Activated CD4-positive, alpha-beta T cell treated with anti-CD3 and anti-CD28 coated beads, Interleukin-2, amount 10 ng/mL, durations not matched to agents 7 days and 5 days (primary cell): Measurements from ENCODE around the gene MLX. TPM values are rescaled to one million over a fixed set of nuclear protein-coding genes. Genes with fewer than 3 reads are reported as not detected.
"Not testable (repeated sequence)": the region's sequence is repeated elsewhere in the genome, so short reads cannot be mapped to it uniquely, and the experiment has no call there.

Source experiments
- CTCF ChIA-PET: fragments of 350-600 bp; sonication (Branson Sonifier 250); formaldehyde crosslinking; loops from one replicate; lab custom pipeline; 2021; ENCODE audit warnings: antibody characterized with exemption; lab: Charles Lee
- POLR2A ChIA-PET: fragments of 350-600 bp; sonication (Branson Sonifier 250); formaldehyde crosslinking; loops from one replicate; lab custom pipeline; 2021; ENCODE audit warnings: antibody characterized with exemption; lab: Charles Lee
- DNase-seq: peaks from one replicate; pipeline ENCODE4 v3.0.0-alpha.2; 2020
- H3K27ac Mint-ChIP-seq: one replicate; pipeline ENCODE4 v1.8.0; 2021; ENCODE audit warnings: mild to moderate bottlenecking, moderate library complexity, mixed read lengths
- H3K27me3 Mint-ChIP-seq: one replicate; pipeline ENCODE4 v1.8.0; 2021; ENCODE audit warnings: mixed read lengths
- H3K36me3 Mint-ChIP-seq: one replicate; pipeline ENCODE4 v1.8.0; 2021; ENCODE audit warnings: low read depth, mixed read lengths
- H3K4me1 Mint-ChIP-seq: one replicate; pipeline ENCODE4 v1.8.0; 2021; ENCODE audit warnings: mixed read lengths
- H3K4me3 Mint-ChIP-seq: one replicate; pipeline ENCODE4 v1.8.0; 2021; ENCODE audit warnings: mild to moderate bottlenecking, moderate library complexity, mixed read lengths
- H3K9me3 Mint-ChIP-seq: one replicate; pipeline ENCODE4 v1.8.0; 2021; ENCODE audit warnings: mixed read lengths
- total RNA-seq, 2 experiments: library from RNA; stranded (reverse); gene quantifications; one replicate each; pipeline ENCODE4 v1.2.3, GENCODE V29; 2021

Gene MLX
- total RNA-seq, 2 experiments from 2014 or later: 56.7 to 62.3 TPM

GRCh38 chr17:42598905-42599304 is 32.0 kb downstream of the MLX start:
- no peak for DNase-seq
- ChIA-PET POLR2A (no interaction called here), CTCF (interaction anchor here (0.8 to 3.1 kb wide), 6 partner anchors 9 to 370 kb away, joined by 3 to 13 read pairs (median 4); partner anchors contain the start of genes BECN1 and PSMC3IP)
- Mint-ChIP-seq H3K4me3 (no peak overlapping the region), H3K36me3 (peaks cover 20% of the 10 kb centered on the region), H3K27ac (no peak overlapping the region), H3K4me1 (peaks cover 2% of the 10 kb centered on the region), H3K27me3 (no peaks in the 10 kb centered on the region), H3K9me3 (no peaks in the 10 kb centered on the region)

DNA sequence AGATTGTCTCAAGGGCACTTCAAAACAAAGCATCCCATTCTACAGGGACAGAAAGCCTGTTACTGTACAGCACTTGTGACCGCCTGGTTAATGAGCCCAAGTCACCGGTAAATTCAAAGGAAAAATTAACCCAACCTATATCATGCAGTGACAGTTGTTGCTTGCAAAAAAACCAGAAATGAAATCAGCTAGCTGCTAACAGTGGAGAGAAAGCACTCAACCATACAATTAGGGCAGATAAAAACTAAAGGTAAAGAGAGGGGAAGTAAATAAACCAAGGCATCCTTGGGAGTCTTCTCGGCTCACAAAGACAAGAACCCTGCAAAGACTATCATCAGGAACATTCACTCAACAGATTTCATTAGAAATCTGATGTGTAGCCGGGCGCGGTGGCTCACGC is 36.4 kb downstream of the MLX start:
- Mint-ChIP-seq H3K36me3 (peaks cover 28% of the 10 kb centered on the region), H3K27ac (no peak overlapping the region), H3K9me3 (no peaks in the 10 kb centered on the region), H3K4me3 (no peak overlapping the region), H3K4me1 (peaks cover 37% of the 10 kb centered on the region), H3K27me3 (no peaks in the 10 kb centered on the region)
- ChIA-PET CTCF (no interaction called here), POLR2A (no interaction called here)
- no peak for DNase-seq

- Mint-ChIP-seq H3K4me1 (peaks cover 45% of the 10 kb centered on the region), H3K36me3 (peaks cover 27% of the 10 kb centered on the region), H3K4me3 (peak overlapping the region; percentile 98), H3K27ac (no peak overlapping the region), H3K9me3 (no peaks in the 10 kb centered on the region), H3K27me3 (no peaks in the 10 kb centered on the region)
- POLR2A ChIA-PET: interaction anchor here (0.7 to 1.4 kb wide), 2 partner anchors 29 to 223 kb away, joined by 3 to 8 read pairs; partner anchors contain the start of gene PSMC3IP
- no peak for DNase-seq
- CTCF ChIA-PET: interaction anchor here (0.5 to 3.0 kb wide), 7 partner anchors 9 to 132 kb away, joined by 3 to 13 read pairs (median 4); partner anchors contain the start of gene PSMC3IP
Observed at GRCh38 chr17:42607769-42608168, 40.9 kb downstream of the MLX start.

- H3K4me1 Mint-ChIP-seq: peaks cover 43% of the 10 kb centered on the region
- peak overlapping the region; percentile 95 for H3K27ac Mint-ChIP-seq
- H3K36me3 Mint-ChIP-seq: peaks cover 28% of the 10 kb centered on the region
- ChIA-PET CTCF (interaction anchor here (0.5 to 3.0 kb wide), 10 partner anchors 8 to 524 kb away, joined by 3 to 15 read pairs (median 4); partner anchors contain the start of gene PSMC3IP), POLR2A (interaction anchor here (0.9 to 1.4 kb wide), 2 partner anchors 30 to 71 kb away, joined by 6 to 8 read pairs; partner anchors contain the start of gene PSMC3IP)
- H3K27me3 Mint-ChIP-seq: no peaks in the 10 kb centered on the region
- DNase-seq: peak; percentile 27
- H3K4me3 Mint-ChIP-seq: peak overlapping the region; percentile 98
- no peaks in the 10 kb centered on the region for H3K9me3 Mint-ChIP-seq
Observed at GRCh38 chr17:42608305-42609181, 41.6 kb downstream of the MLX start.

DNA sequence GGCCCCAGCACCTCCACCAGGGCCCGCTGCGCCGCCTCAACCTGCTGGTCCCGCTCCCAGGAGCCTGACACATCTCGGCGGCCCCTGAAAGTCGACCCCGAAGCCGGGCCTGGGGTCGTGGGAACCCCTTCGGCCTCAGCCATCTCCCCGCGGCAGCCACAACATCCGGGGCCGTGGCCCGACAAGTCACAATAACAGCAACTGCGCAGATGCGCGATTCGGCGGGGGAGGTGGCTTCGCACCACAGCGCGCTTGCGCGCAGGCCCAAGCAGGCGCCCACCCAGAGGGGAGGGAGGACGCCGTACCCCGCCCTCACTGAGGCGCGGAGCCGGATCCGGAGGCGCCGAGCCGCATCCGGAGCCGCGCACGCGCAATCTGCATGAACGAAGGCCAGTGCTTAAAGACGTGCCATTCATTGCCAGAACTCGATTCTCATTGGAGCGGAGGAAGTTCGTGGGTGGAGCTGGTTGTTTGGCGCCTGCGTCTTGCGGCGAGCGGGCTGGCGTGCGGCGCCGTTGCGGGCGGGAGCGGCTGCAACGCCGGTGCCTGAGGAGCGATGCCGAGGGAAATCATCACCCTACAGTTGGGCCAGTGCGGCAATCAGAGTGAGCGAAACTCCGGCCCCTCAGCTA is 42.4 kb downstream of the MLX start, which contains the start of the genes RETREG3 and TUBG1:
Gene RETREG3, minus strand, starts transcription at position 193 of the 632 bp plus-strand sequence. Its CDS starts 50 bp downstream, at position 143.
Gene TUBG1, plus strand, starts transcription at position 502 of the 632 bp plus-strand sequence. Its CDS starts 55 bp downstream, at position 557.
- ChIA-PET CTCF (interaction anchor here (0.6 to 3.0 kb wide), 4 partner anchors 9 to 523 kb away, joined by 3 to 15 read pairs (median 8); partner anchors contain the start of gene PSMC3IP), POLR2A (interaction anchor here (0.8 to 0.9 kb wide), 2 partner anchors 68 to 70 kb away, joined by 4 to 6 read pairs; no protein-coding TSS in a partner anchor)
- H3K4me1 Mint-ChIP-seq: peaks cover 40% of the 10 kb centered on the region
- peak; percentile 99 for DNase-seq
- no peaks in the 10 kb centered on the region for H3K27me3 Mint-ChIP-seq
- H3K27ac Mint-ChIP-seq: peak within 1 kb of the TSS; percentile 95
- peaks cover 34% of the 10 kb centered on the region for H3K36me3 Mint-ChIP-seq
- H3K9me3 Mint-ChIP-seq: no peaks in the 10 kb centered on the region
- H3K4me3 Mint-ChIP-seq: peak within 1 kb of the TSS; percentile 98

- not testable (repeated sequence) for H3K27me3 Mint-ChIP-seq, H3K9me3 Mint-ChIP-seq
- ChIA-PET CTCF (interaction anchor here (0.7 to 3.0 kb wide), 5 partner anchors 8 to 339 kb away, joined by 3 to 15 read pairs (median 5); partner anchors contain the start of gene PSMC3IP), POLR2A (interaction anchor here (0.8 to 0.9 kb wide), 2 partner anchors 68 to 69 kb away, joined by 4 to 6 read pairs; no protein-coding TSS in a partner anchor)
- peak; percentile 32 for DNase-seq
- Mint-ChIP-seq H3K4me1 (peaks cover 35% of the 10 kb centered on the region), H3K27ac (peak overlapping the region; percentile 95), H3K36me3 (peaks cover 37% of the 10 kb centered on the region), H3K4me3 (peak overlapping the region; percentile 98)
Observed at GRCh38 chr17:42609814-42610801, 43.2 kb downstream of the MLX start.

GRCh38 chr17:42612013-42612412 is 45.1 kb downstream of the MLX start:
- Mint-ChIP-seq H3K4me3 (no peak overlapping the region), H3K27ac (no peak overlapping the region), H3K36me3 (peaks cover 36% of the 10 kb centered on the region), H3K27me3 (no peaks in the 10 kb centered on the region), H3K4me1 (peaks cover 18% of the 10 kb centered on the region), H3K9me3 (no peaks in the 10 kb centered on the region)
- POLR2A ChIA-PET: no interaction called here
- CTCF ChIA-PET: no interaction called here
- DNase-seq: no peak

DNA sequence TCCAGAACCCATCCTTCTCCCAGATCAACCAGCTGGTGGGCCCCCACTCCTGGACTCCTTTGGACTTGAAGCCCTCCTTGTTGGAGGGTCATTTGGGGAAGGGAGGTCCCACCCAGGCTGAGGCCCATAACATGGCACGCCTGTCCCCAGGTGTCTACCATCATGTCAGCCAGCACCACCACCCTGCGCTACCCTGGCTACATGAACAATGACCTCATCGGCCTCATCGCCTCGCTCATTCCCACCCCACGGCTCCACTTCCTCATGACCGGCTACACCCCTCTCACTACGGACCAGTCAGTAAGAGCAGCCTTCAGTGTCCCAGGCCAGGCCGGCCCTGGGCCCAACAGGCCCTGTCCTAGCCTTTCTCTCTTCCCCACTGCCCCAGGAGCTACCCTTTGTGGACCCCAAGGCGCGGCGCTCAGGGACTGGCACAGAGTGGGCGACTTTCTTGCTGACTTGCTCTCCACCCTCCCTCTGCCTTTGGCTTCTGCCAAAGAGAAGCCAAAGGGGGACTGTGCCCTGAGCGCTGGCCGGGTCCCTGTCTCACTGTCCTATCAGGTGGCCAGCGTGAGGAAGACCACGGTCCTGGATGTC is 46.9 kb downstream of the MLX start:
- Mint-ChIP-seq H3K4me3 (no peak overlapping the region), H3K36me3 (peaks cover 36% of the 10 kb centered on the region), H3K9me3 (no peaks in the 10 kb centered on the region), H3K4me1 (peaks cover 15% of the 10 kb centered on the region), H3K27me3 (no peaks in the 10 kb centered on the region), H3K27ac (no peak overlapping the region)
- CTCF ChIA-PET: no interaction called here
- POLR2A ChIA-PET: no interaction called here
- no peak for DNase-seq

- Mint-ChIP-seq H3K27ac (peak overlapping the region; percentile 17), H3K36me3 (peaks cover 27% of the 10 kb centered on the region), H3K27me3 (no peaks in the 10 kb centered on the region), H3K4me3 (no peak overlapping the region), H3K4me1 (peaks cover 12% of the 10 kb centered on the region), H3K9me3 (no peaks in the 10 kb centered on the region)
- no peak for DNase-seq
- CTCF ChIA-PET: interaction anchor here (1.1 to 3.1 kb wide), 2 partner anchors 9 to 40 kb away, joined by 3 to 13 read pairs; partner anchors contain the start of genes PSMC3IP, RETREG3 and TUBG1
- POLR2A ChIA-PET: no interaction called here
Observed at GRCh38 chr17:42617956-42618431, 51.1 kb downstream of the MLX start.

GRCh38 chr17:42618442-42619150 is 51.7 kb downstream of the MLX start:
- no peak for DNase-seq
- no peak overlapping the region for H3K4me3 Mint-ChIP-seq
- peaks cover 12% of the 10 kb centered on the region for H3K4me1 Mint-ChIP-seq
- POLR2A ChIA-PET: no interaction called here
- no peak overlapping the region for H3K27ac Mint-ChIP-seq
- H3K9me3 Mint-ChIP-seq: no peaks in the 10 kb centered on the region
- no peaks in the 10 kb centered on the region for H3K27me3 Mint-ChIP-seq
- peaks cover 23% of the 10 kb centered on the region for H3K36me3 Mint-ChIP-seq
- CTCF ChIA-PET: interaction anchor here (1.2 to 3.1 kb wide), 2 partner anchors 10 to 40 kb away, joined by 3 to 13 read pairs; partner anchors contain the start of genes RETREG3 and TUBG1
